ENCODE results near the gene ANKRD36C.
"Not testable (repeated sequence)": the region's sequence is repeated elsewhere in the genome, so short reads cannot be mapped to it uniquely, and the experiment has no call there.

DNA sequence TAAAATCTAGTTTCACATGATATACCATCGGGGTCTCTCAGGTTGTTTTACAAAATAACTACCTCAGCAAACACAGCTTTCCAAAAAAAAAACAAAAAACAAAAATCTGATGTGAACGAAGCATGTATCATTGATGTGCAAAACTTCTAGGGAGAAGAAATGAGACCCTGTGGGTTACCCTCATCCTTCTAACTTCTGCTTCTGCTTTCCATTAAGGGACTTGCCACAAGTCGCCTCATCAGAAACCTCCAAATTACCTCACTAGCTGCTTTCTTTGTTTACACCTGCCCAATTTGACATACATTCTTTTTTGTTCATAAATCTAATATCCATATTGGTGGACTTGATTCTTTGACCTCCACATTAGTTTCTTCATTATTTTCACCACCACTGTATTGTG, 60.9 kb downstream of the ANKRD36C start:
- TF ChIP-seq, protein P1, sequence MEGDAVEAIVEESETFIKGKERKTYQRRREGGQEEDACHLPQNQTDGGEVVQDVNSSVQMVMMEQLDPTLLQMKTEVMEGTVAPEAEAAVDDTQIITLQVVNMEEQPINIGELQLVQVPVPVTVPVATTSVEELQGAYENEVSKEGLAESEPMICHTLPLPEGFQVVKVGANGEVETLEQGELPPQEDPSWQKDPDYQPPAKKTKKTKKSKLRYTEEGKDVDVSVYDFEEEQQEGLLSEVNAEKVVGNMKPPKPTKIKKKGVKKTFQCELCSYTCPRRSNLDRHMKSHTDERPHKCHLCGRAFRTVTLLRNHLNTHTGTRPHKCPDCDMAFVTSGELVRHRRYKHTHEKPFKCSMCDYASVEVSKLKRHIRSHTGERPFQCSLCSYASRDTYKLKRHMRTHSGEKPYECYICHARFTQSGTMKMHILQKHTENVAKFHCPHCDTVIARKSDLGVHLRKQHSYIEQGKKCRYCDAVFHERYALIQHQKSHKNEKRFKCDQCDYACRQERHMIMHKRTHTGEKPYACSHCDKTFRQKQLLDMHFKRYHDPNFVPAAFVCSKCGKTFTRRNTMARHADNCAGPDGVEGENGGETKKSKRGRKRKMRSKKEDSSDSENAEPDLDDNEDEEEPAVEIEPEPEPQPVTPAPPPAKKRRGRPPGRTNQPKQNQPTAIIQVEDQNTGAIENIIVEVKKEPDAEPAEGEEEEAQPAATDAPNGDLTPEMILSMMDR (conservative IDR thresholded peaks at IDR 0.05; ENCODE audit: low read depth, low read length) = not testable (repeated sequence)
- not testable (repeated sequence) for TF ChIP-seq MAFK (IDR thresholded peaks at IDR 0.05; ENCODE audit: low read depth, low read length); NFE2L2 (IDR thresholded peaks at IDR 0.05; ENCODE audit: low read depth, low read length); MXI1 (IDR thresholded peaks at IDR 0.05; ENCODE audit: borderline replicate concordance, low read depth, low read length); CEBPB (IDR thresholded peaks at IDR 0.05; ENCODE audit: low read depth, low read length); POLR2A (IDR thresholded peaks at IDR 0.05; ENCODE audit: low read depth, low read length); RAD21 (IDR thresholded peaks at IDR 0.05; ENCODE audit: low read length); SMC3 (IDR thresholded peaks at IDR 0.05; ENCODE audit: low read depth, low read length); CHD1 (IDR thresholded peaks at IDR 0.05; ENCODE audit: low read depth, low read length); FOS (IDR thresholded peaks at IDR 0.05; ENCODE audit: low read depth, low read length)
- TF ChIP-seq, protein P2, sequence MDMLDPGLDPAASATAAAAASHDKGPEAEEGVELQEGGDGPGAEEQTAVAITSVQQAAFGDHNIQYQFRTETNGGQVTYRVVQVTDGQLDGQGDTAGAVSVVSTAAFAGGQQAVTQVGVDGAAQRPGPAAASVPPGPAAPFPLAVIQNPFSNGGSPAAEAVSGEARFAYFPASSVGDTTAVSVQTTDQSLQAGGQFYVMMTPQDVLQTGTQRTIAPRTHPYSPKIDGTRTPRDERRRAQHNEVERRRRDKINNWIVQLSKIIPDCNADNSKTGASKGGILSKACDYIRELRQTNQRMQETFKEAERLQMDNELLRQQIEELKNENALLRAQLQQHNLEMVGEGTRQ (IDR thresholded peaks at IDR 0.05; ENCODE audit: low read depth, low read length) = not testable (repeated sequence)
